Tibial artery (tissue), 4 donors: Measurements from ENCODE around the gene RECQL5.

Experiments used
- DNase-seq, 2 donors: peaks; one replicate each; pipeline ENCODE4 v3.0.0-alpha.2; 2019
- H3K27ac ChIP-seq, 2 donors: fragments of 200-600 bp; sonication (generic) in 1 of 2; 1 replicate in 1 of 2; 2 replicates in 1 of 2; pipeline ENCODE4 v1.5.1; 2018 to 2019; ENCODE audit warnings: mild to moderate bottlenecking in 1 of 2
- H3K27me3 ChIP-seq, 2 donors: fragments of 200-600 bp; sonication (generic) in 1 of 2; one replicate each; pipeline versions ENCODE4 v1.5.1 to v1.6.0; 2016 to 2019
- H3K36me3 ChIP-seq, 3 donors: fragments of 200-600 bp; sonication (generic) in 2 of 3; one replicate each; pipeline ENCODE4 v1.5.1; 2016 to 2019; ENCODE audit warnings: mild to moderate bottlenecking in 2 of 3
- H3K4me1 ChIP-seq, 4 donors: fragments of 200-600 bp; sonication (generic) in 2 of 4; 1 replicate in 3 of 4; 2 replicates in 1 of 4; pipeline ENCODE4 v1.5.1; 2016 to 2019
- H3K4me3 ChIP-seq, 2 donors: fragments of 200-600 bp; sonication (generic) in 1 of 2; 1 replicate in 1 of 2; 2 replicates in 1 of 2; pipeline ENCODE4 v1.5.1; 2018 to 2019; ENCODE audit warnings: mild to moderate bottlenecking in 2 of 2
- H3K9me3 ChIP-seq, 3 donors: fragments of 200-600 bp; sonication (generic) in 1 of 3; one replicate each; pipeline ENCODE4 v1.5.1; 2016 to 2019
- CTCF ChIP-seq, 2 experiments: fragments of 200-600 bp in 1 of 2; fragments of 450-650 bp in 1 of 2; IDR thresholded peaks; one replicate each; pipeline ENCODE4 v1.5.1; 2017 to 2019; ENCODE audit warnings: antibody characterized with exemption in 2 of 2, mild to moderate bottlenecking in 1 of 2, moderate library complexity in 1 of 2
- intact Hi-C: fragments of 100-400 bp; cut with DNase I; formaldehyde crosslinking; loops from one replicate; pipeline ENCODE4 v1.15.0; 2023; ENCODE audit warnings: low total_unique reads

RECQL5 gene

DNA sequence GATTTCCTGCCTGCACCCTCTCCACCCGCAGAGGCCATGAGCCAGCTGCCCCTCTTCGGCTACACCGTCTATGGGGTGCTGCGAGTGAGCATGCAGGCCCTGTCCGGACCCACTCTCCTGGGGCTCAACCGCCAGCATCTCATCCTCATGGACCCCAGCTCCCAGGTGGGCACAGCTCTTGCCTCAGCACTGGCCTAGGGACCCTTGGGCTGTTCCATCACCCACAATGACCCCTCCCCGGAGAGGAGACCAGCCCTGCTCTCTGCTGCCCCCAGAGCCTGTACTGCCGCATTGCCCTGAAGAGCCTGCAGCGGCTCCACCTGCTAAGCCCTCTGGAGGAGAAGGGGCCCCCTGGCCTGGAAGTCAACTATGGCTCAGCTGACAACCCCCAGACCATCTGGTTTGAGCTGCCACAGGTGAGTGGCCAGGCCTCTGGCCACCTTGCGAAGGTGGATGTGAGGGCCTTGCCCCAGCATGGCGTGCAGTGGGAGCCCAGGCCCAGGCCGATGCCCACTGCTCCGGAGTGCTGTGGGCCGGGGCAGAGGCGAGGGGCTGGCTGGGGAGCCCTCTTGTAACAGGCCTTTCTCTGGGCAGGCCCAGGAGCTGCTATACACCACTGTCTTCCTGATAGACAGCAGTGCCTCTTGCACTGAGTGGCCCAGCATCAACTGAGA lies 41.0 kb downstream of the RECQL5 start:
- peaks cover 0 to 90% (median 26%) of the 10 kb centered on the region in 3 donors for H3K36me3 ChIP-seq
- DNase-seq = no peak
- intact Hi-C loops = no loop called here

GRCh38 chr17:75624714-75625345 lies 42.1 kb downstream of the RECQL5 start:
- peaks cover 0 to 90% (median 38%) of the 10 kb centered on the region in 3 donors for H3K36me3 ChIP-seq
- H3K27ac ChIP-seq = no peak overlapping the region
- intact Hi-C loops = no loop called here
- DNase-seq = no peak
- no peaks in the 10 kb centered on the region for H3K4me1 ChIP-seq
- TF ChIP-seq CTCF (IDR thresholded peaks at IDR 0.05) = no peak
- no peaks in the 10 kb centered on the region for H3K9me3 ChIP-seq
- H3K4me3 ChIP-seq = no peak overlapping the region
- H3K27me3 ChIP-seq = no peaks in the 10 kb centered on the region

More for the DNA sequence above, 41.0 kb downstream of the RECQL5 start:
- no peak overlapping the region for H3K4me3 ChIP-seq
- H3K9me3 ChIP-seq = no peaks in the 10 kb centered on the region
- H3K27me3 ChIP-seq = no peaks in the 10 kb centered on the region
- no peaks in the 10 kb centered on the region for H3K4me1 ChIP-seq
- no peak overlapping the region for H3K27ac ChIP-seq
- peak; percentile 14 to 35 for TF ChIP-seq CTCF (IDR thresholded peaks at IDR 0.05)

GRCh38 chr17:75624021-75624420 lies 42.9 kb downstream of the RECQL5 start:
- Histone ChIP-seq H3K4me1 (no peaks in the 10 kb centered on the region), H3K36me3 (peaks cover 0 to 91% (median 46%) of the 10 kb centered on the region in 3 donors), H3K27ac (no peak overlapping the region), H3K4me3 (no peak overlapping the region), H3K9me3 (no peaks in the 10 kb centered on the region), H3K27me3 (no peaks in the 10 kb centered on the region)
- intact Hi-C loops = no loop called here
- TF ChIP-seq CTCF (IDR thresholded peaks at IDR 0.05) = no peak
- DNase-seq = no peak

- Histone ChIP-seq H3K9me3 (no peaks in the 10 kb centered on the region), H3K36me3 (peaks cover 0 to 92% (median 52%) of the 10 kb centered on the region in 3 donors), H3K27ac (no peak overlapping the region), H3K4me3 (no peak overlapping the region), H3K4me1 (no peaks in the 10 kb centered on the region), H3K27me3 (no peaks in the 10 kb centered on the region)
- intact Hi-C loops = no loop called here
- no peak for TF ChIP-seq CTCF (IDR thresholded peaks at IDR 0.05)
- DNase-seq = no peak
These were observed 43.6 kb downstream of the RECQL5 start for GRCh38 chr17:75623386-75623785.

- DNase-seq = no peak
- no peak for TF ChIP-seq CTCF (IDR thresholded peaks at IDR 0.05)
- Histone ChIP-seq H3K36me3 (peaks cover 0 to 95% (median 58%) of the 10 kb centered on the region in 3 donors), H3K9me3 (no peaks in the 10 kb centered on the region), H3K27me3 (peaks cover 0 to 2% of the 10 kb centered on the region in 2 donors), H3K27ac (no peak overlapping the region), H3K4me3 (no peak overlapping the region), H3K4me1 (no peaks in the 10 kb centered on the region)
- intact Hi-C loops = no loop called here
These were observed 44.1 kb downstream of the RECQL5 start for GRCh38 chr17:75622771-75623273.
